ENCODE measurements around the gene PCDHB7.
A peak's percentile ranks its signal among the peaks of the same experiment; 100 is the strongest.
"Not testable (repeated sequence)": the region's sequence is repeated elsewhere in the genome, so short reads cannot be mapped to it uniquely, and the experiment has no call there.

PCDHB7 gene

GRCh38 chr5:141223112-141223783 lies 50.8 kb downstream of the PCDHB7 start, which contains the start of gene PCDHB14:
Gene PCDHB14, plus strand, starts transcription at chr5:141223343. Its CDS starts 163 bp downstream, at chr5:141223506.
- DNase-seq (ENCODE audit: low spot score), result peak; percentile 81

GRCh38 chr5:141224844-141225243 lies 52.4 kb downstream of the PCDHB7 start:
- not testable (repeated sequence) for DNase-seq (ENCODE audit: low spot score)

GRCh38 chr5:141225421-141225820 lies 53.0 kb downstream of the PCDHB7 start:
- not testable (repeated sequence) for DNase-seq (ENCODE audit: low spot score)

All from SK-N-DZ (cell line).